Adrenal gland (tissue), 12 donors: ENCODE results near the gene IL12A. TPM values are rescaled to one million over a fixed set of nuclear protein-coding genes. Genes with fewer than 3 reads are reported as not detected.

ENCODE experiments used
- DNase-seq, 7 donors: peaks; one replicate each; pipeline ENCODE4 v3.0.0-alpha.2; 2019 to 2020
- H3K27ac ChIP-seq, 5 donors: fragments of 200-600 bp; sonication (generic) in 4 of 5; 1 replicate in 3 of 5; 2 replicates in 2 of 5; pipeline versions ENCODE4 v1.5.1 to v1.8.0; 2016 to 2020; ENCODE audit warnings: mild to moderate bottlenecking in 1 of 5
- H3K27me3 ChIP-seq: fragments of 200-600 bp; 2 replicates; pipeline ENCODE4 v1.8.0; 2021
- H3K36me3 ChIP-seq, 2 donors: fragments of 200-600 bp; replicated peaks in 1 of 2; 1 replicate in 1 of 2; 2 replicates in 1 of 2; pipeline versions ENCODE4 v1.5.1 to v1.8.0; 2018 to 2022
- H3K4me1 ChIP-seq, 2 donors: fragments of 200-600 bp; replicated peaks in 1 of 2; 1 replicate in 1 of 2; 2 replicates in 1 of 2; pipeline versions ENCODE4 v1.5.1 to v1.8.0; 2018 to 2021
- H3K4me3 ChIP-seq, 4 donors: fragments of 200-600 bp; sonication (generic) in 3 of 4; one replicate each; pipeline ENCODE4 v1.5.1; 2016 to 2018
- H3K9me3 ChIP-seq, 3 donors: fragments of 200-600 bp; sonication (generic) in 1 of 3; replicated peaks in 1 of 3; 1 replicate in 2 of 3; 2 replicates in 1 of 3; pipeline versions ENCODE4 v1.5.1 to v1.8.0; 2016 to 2021
- CTCF ChIP-seq, 6 experiments: fragments of 450-650 bp in 4 of 6; fragments of 200-600 bp in 2 of 6; sonication (generic) in 1 of 6; IDR thresholded peaks; 1 replicate in 5 of 6; 2 replicates in 1 of 6; pipeline versions ENCODE4 v1.5.1 to v1.8.0; 2016 to 2021; ENCODE audit warnings: antibody characterized with exemption in 6 of 6, mild to moderate bottlenecking in 2 of 6, moderate library complexity in 1 of 6
- POLR2A ChIP-seq, 2 donors: fragments of 450-650 bp; IDR thresholded peaks; one replicate each; pipeline ENCODE4 v1.6.1; 2017; ENCODE audit warnings: antibody characterized with exemption in 2 of 2, mild to moderate bottlenecking in 2 of 2, moderate library complexity in 1 of 2
- WGBS, 4 donors: extraction: QIAGEN DNeasy Blood & Tissue Kit in 2 of 4; methylation state at CpG; one replicate each; pipeline versions ENCODE4 v1.1.5 to v1.1.7; 2013 to 2017; 5-methylcytosine and 5-hydroxymethylcytosine counted together
- intact Hi-C, 2 donors: fragments of 100-400 bp; cut with DNase I; formaldehyde crosslinking; loops; one replicate each; pipeline versions ENCODE4 v1.14.1 to v1.15.0; 2022 to 2023
- polyA plus RNA-seq, 3 donors: library from polyadenylated mRNA; stranded (reverse); fragments of 200-250 nt in 2 of 3; fragments of 350-450 nt in 1 of 3; fragmentation: Illumina TruSeq in 1 of 3; extraction: RNeasy Lipid Tissue Mini Kit (QIAGEN cat#74804) in 1 of 3; gene quantifications; one replicate each; pipeline ENCODE4 v1.2.3, GENCODE V29; 2013 to 2014
- total RNA-seq, 9 donors: library from RNA; depleted of rRNA in 4 of 9; stranded (reverse); fragments of >200 nt in 4 of 9; fragments of 120-200 nt in 1 of 9; fragmentation: NEBNext Ultra II Directional in 1 of 9; extraction: Animal tissue kit (Norgen Biotek cat#: 25700) in 1 of 9; gene quantifications; one replicate each; pipeline versions ENCODE4 v1.1.0 to v1.2.4, GENCODE V29; 2013 to 2023
- donor health status: healthy with polysubstance abuse.
- donor health status: Bipolar disorder and iron deficiency.
- donor health status: DM: yes; HTN: yes; CAD: no.
- donor health status: DM: no; HTN: no; CAD: no.
- donor health status: DM: no; HTN: no; CAD: no.
- donor health status: DM: yes; HTN: yes; CAD: no.

Gene IL12A
- total and polyA plus RNA-seq, 12 donors = 0.06 to 2.8 (median 0.18) TPM; not detected in 5

DNA sequence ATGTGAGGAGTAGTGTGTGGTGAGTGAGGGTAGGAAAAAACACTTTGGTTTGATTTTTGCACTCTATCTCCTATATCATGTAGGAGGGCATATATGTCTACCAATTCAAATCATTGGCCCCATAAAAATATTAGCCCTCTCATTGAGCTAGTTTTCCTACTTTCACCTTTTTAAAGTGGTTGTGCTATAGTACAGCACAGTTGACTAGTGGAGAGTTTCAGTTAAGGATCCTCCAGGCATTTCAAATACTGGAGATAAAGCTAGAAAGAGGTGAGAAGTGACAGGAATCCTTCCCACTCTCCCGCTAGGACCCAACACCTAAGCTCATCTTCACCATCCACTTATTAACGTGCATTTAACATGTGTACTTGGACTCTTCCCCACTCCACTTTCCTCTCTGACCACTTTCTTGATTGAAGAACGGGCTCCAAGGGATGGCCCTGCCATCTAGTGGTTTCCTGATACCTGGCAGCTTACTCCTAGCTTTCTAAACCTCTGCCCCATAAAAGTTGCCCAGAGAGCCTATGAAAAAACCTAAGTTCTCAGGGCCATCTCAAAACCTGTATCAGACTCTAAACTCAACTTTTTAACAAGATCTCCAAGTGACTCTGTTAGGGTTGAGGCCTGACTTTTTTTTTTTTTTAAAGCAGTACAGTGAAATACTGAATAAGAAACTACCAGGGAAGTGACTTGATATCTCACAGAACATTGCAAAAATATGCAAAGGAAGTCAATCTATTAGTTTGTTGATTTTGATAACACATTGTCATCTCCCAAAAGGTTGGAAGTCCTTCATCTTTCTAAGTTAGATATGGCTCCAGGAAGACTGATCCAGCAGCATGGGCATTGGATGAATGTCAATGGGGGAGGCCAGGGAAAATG is 17.9 kb downstream of the IL12A start:
- Histone ChIP-seq H3K27me3 (no peaks in the 10 kb centered on the region), H3K4me3 (peak overlapping the region in 1 of 4 donors; percentile 7), H3K27ac (no peak overlapping the region), H3K9me3 (no peaks in the 10 kb centered on the region), H3K36me3 (no peaks in the 10 kb centered on the region), H3K4me1 (no peaks in the 10 kb centered on the region)
- peak; percentile 64 to 86 (median 70) for TF ChIP-seq CTCF (IDR thresholded peaks at IDR 0.05)
- TF ChIP-seq POLR2A (IDR thresholded peaks at IDR 0.05) = no peak
- DNase-seq = peak; percentile 34 to 76 (median 56)
- WGBS, 4 donors = 5 to 12% (median 9%) methylated on average over 3 of the region's 3 CpGs
- intact Hi-C loops = loop anchor here in 1 of 2 donors (5.0 kb wide), 1 partner anchor 119 kb away; no protein-coding TSS in a partner anchor

DNA sequence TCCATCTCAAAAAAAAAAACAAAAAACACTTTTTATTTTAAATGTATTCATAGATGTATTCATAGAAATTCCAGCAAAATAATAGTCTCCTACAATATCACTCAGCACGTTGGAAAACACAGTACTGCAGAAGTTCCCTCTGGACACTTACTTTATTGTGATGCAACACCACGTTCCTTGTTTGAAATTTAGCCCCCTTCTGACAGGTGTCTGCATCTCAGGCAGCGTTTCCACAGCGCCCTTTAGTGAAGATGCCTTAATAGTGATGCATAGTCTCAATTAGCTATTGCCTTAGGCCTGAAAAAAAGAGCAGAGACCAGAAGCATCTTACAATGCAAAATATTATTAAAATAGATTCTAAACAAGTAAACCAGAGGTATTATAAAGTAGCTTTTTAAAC is 20.3 kb downstream of the IL12A start:
- no peaks in the 10 kb centered on the region for H3K36me3 ChIP-seq
- TF ChIP-seq POLR2A (IDR thresholded peaks at IDR 0.05) (no peak), CTCF (IDR thresholded peaks at IDR 0.05) (no peak)
- no peaks in the 10 kb centered on the region for H3K27me3 ChIP-seq
- 58 to 65% (median 59%) methylated on average over 4 of the region's 4 CpGs for WGBS, 4 donors
- H3K27ac ChIP-seq = no peak overlapping the region
- no peaks in the 10 kb centered on the region for H3K9me3 ChIP-seq
- DNase-seq = no peak
- no peak overlapping the region for H3K4me3 ChIP-seq
- intact Hi-C loops = loop anchor here in 1 of 2 donors (5.0 kb wide), 1 partner anchor 122 kb away; no protein-coding TSS in a partner anchor
- H3K4me1 ChIP-seq = no peaks in the 10 kb centered on the region

GRCh38 chr3:160009525-160009924 is 20.9 kb downstream of the IL12A start:
- Histone ChIP-seq H3K27me3 (no peaks in the 10 kb centered on the region), H3K36me3 (no peaks in the 10 kb centered on the region), H3K27ac (no peak overlapping the region), H3K4me3 (no peak overlapping the region), H3K9me3 (no peaks in the 10 kb centered on the region), H3K4me1 (no peaks in the 10 kb centered on the region)
- no peak for DNase-seq
- TF ChIP-seq POLR2A (IDR thresholded peaks at IDR 0.05) (no peak), CTCF (IDR thresholded peaks at IDR 0.05) (no peak)
- intact Hi-C loops = loop anchor here in 1 of 2 donors (5.0 kb wide), 1 partner anchor 122 kb away; no protein-coding TSS in a partner anchor

GRCh38 chr3:160010578-160010977 is 21.9 kb downstream of the IL12A start:
- no peak for DNase-seq
- intact Hi-C loops = no loop called here
- TF ChIP-seq POLR2A (IDR thresholded peaks at IDR 0.05) = no peak
- no peak for TF ChIP-seq CTCF (IDR thresholded peaks at IDR 0.05)

More at GRCh38 chr3:160010578-160010977, 21.9 kb downstream of the IL12A start:
- Histone ChIP-seq H3K4me3 (no peak overlapping the region), H3K27ac (no peak overlapping the region), H3K9me3 (no peaks in the 10 kb centered on the region), H3K27me3 (no peaks in the 10 kb centered on the region), H3K36me3 (no peaks in the 10 kb centered on the region), H3K4me1 (no peaks in the 10 kb centered on the region)
- WGBS, 4 donors = 81 to 91% (median 87%) methylated on average over 4 of the region's 4 CpGs
